Posterior vena cava (tissue), 2 donors: ENCODE data around the gene OBSCN. TPM values are rescaled to one million over a fixed set of nuclear protein-coding genes. Genes with fewer than 3 reads are reported as not detected.

ENCODE experiments used
- DNase-seq: peaks from one replicate; pipeline ENCODE4 v3.0.0-alpha.2; 2020; ENCODE audit warnings: low spot score
- intact Hi-C, 2 donors: fragments of 100-400 bp; cut with DNase I; formaldehyde crosslinking; loops; one replicate each; pipeline versions ENCODE4 v1.14.1 to v1.14.2; 2022 to 2023
- total RNA-seq, 2 donors: library from RNA; stranded (reverse); fragmentation: NEBNext Ultra II Directional; extraction: Animal tissue kit (Norgen Biotek cat#: 25700); gene quantifications; one replicate each; pipeline ENCODE4 v1.2.1, GENCODE V29; 2021
- donor health status: DM: yes; HTN: yes; CAD: no.
- donor health status: DM: yes; HTN: yes; CAD: no.

Gene OBSCN
- total RNA-seq, 2 donors from 2014 or later, result 3.5 to 6.3 TPM

DNA sequence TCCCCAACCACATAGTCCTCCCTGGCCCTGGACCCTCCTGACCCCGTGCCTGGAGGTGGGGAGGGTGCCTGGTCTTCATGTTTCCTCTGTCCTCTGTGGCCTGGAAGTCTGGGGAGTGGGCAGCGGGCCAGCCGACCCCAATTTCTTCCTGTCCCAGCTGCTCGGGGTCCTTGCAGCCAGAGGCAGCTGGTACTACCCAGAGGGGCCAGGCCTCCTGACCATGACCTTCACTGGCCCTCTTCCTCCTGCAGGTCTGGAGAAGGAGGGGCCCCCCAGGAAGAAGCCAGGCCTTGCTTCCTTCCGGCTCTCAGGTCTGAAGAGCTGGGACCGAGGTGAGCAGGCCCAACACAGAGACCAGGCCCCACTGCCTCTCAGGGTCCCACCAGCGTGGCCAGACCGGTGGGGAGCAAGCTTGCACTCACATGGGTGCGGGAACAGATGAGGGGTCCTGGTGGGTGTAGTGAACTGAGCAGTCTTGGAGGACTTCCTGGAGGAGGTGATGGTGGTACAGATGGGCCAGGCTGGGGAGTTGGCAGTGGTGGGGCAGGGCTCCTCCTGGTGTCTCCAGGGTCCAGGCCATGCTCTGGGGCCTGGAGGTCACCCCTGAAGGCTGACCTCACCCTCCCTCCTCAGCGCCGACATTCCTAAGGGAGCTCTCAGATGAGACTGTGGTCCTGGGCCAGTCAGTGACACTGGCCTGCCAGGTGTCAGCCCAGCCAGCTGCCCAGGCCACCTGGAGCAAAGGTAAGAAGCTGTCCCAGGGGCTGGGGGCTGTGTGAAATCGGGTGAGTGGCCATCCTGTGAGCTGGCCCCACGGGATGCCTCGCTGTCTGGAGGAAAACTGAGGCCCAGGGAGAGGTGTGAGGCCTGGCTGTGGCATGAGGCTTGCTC is 166.1 kb downstream of the OBSCN start:
- DNase-seq, result peak; percentile 79
- intact Hi-C loops, result no loop called here

DNA sequence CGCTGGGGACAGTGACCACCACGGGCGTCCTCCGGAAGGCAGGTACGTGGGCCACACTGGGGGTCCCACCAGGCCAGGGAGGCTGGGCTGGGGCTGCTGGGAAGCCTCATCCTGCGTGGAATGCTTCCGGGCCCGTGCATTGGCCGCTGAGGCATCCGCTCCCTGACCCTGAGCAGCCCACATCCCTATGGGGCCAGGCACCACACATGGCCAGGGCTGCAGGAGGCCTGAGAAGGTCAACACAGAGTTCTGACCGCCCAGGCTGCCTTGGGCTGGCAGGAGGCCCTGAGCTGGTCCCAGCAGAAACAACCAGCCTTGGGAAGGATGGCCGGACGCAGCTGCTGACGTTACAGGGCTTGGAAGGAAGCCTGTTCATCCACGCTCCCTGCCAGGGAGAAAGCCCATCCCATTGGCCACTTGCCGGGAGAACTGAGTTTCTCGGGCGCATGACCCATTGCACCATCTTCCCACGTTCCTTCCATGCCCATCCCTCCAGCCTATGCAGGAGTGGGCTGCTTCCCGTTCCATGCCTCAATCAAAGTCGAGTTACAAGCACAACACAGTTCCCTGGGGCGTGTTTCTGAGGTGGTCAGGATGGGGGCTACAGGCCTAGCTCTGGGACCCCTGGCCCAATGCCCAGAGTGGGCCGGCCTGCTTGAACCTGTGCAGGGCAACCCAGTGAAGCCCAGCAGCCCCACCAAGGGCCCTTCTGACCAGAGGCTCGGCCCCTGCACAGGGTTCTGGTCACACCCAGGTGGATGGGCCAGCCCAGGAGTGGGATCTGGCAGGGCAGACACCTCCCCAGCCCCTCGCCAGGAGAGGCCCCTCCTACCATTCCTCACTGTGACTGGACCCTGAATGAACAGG is 167.1 kb downstream of the OBSCN start:
- intact Hi-C loops, result no loop called here
- peak; percentile 96 for DNase-seq

DNA sequence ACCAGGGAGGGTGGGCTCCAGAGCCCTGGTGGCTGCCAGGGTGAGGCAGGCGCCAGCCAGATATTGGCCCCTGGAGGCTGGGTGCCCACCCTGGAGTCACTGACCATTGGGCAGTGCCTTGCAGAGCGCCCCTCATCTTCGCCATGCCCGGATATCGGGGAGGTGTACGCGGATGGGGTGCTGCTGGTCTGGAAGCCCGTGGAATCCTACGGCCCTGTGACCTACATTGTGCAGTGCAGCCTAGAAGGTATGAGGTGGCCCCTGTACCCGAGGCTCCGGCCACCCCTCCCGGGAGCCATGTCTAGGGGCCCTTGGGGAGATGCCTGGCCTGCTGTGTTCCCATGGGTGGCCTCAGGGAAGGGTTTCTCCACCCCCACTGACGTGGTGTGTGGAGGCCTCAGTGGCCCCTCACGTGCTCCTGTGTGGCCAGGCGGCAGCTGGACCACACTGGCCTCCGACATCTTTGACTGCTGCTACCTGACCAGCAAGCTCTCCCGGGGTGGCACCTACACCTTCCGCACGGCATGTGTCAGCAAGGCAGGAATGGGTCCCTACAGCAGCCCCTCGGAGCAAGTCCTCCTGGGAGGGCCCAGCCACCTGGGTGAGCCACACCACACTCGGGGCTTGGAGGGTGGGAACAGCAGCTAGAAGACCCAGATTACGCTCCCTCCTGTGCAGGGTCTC is 167.9 kb downstream of the OBSCN start:
- intact Hi-C loops, result no loop called here
- DNase-seq, result peak; percentile 78

DNA sequence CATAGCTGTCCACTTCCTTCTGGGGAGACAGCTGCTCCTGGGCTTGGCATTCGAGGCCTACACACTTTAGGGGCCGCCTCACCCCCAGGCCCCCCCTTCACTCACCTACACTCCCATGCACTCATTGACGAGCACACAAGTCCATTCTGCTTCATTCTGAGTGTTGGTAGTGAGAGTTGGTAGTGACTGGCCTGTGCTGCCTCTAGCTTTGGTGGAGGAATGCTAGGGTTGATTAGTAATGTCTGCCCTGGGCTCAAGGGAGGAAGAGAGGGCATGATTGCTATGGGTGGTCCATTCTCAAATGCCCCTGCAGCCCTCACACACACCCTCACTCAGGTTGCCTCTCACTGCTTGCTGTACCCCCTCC is 168.4 kb downstream of the OBSCN start:
- no peak for DNase-seq
- intact Hi-C loops, result no loop called here

DNA sequence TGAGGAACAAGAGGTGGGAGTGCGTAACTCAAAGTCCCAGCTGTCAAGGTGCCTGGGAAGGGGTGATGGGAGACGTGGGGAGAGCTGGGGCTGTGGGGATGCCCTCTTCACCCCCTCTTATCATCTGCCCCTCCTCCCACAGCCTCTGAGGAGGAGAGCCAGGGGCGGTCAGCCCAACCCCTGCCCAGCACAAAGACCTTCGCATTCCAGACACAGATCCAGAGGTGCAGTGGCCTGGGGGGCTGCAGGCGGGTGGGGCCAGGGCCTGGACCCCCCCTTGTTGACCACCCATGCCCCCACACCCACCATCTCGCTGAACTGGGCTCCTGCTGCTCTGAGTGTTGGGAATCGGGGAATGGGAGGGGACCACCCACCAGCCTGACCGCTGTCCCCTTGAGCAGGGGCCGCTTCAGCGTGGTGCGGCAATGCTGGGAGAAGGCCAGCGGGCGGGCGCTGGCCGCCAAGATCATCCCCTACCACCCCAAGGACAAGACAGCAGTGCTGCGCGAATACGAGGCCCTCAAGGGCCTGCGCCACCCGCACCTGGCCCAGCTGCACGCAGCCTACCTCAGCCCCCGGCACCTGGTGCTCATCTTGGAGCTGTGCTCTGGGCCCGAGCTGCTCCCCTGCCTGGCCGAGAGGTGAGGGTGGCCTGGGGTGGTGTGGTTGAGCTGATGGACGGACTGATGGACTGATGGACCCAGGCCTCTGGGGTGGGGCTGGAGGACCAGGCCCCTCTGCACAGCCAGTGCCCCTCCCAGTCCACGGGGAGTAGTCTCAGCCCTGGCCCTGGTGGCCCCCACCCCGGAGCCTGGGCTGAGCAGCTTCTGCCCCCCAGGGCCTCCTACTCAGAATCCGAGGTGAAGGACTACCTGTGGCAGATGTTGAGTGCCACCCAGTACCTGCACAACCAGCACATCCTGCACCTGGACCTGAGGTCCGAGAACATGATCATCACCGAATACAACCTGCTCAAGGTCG is 169.1 kb downstream of the OBSCN start:
- intact Hi-C loops, result no loop called here
- DNase-seq, result peak; percentile 69

DNA sequence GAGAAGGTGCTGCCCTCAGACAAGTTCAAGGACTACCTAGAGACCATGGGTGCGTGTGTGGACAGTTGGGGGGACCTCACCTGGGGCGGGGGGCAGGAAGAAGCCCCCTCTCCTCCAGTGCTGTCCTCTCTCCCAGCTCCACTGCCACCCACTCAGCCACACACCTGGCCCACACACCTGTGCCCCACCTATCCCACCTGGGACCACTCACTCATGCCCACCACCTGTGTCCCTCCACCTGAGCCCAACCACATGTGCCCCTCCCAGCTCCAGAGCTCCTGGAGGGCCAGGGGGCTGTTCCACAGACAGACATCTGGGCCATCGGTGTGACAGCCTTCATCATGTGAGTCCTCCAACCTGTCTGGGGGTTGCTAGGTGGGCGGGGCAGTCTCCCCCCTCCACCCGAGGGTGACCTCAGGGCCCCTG is 169.8 kb downstream of the OBSCN start:
- DNase-seq, result no peak
- intact Hi-C loops, result no loop called here

DNA sequence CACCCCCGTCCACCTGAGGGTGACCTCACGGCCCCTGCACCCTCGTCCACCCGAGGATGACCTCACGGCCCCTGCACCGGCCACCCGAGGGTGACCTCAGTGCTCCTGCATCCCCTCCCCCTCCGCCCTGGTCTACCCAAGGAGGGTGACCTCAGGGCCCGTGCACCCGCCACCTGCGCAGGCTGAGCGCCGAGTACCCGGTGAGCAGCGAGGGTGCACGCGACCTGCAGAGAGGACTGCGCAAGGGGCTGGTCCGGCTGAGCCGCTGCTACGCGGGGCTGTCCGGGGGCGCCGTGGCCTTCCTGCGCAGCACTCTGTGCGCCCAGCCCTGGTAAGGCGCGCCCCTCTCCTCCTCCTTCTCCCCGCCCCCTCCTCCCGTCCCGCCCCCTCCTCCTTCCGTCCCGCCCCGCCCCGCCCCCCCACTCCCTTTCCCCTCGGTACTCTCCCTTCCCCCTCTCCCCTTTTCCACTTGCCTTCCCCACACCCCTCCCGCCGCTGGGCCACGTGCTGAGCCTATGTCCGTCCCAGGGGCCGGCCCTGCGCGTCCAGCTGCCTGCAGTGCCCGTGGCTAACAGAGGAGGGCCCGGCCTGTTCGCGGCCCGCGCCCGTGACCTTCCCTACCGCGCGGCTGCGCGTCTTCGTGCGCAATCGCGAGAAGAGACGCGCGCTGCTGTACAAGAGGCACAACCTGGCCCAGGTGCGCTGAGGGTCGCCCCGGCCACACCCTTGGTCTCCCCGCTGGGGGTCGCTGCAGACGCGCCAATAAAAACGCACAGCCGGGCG is 170.4 kb downstream of the OBSCN start:
- intact Hi-C loops, result no loop called here
- DNase-seq, result peak; percentile 94

DNA sequence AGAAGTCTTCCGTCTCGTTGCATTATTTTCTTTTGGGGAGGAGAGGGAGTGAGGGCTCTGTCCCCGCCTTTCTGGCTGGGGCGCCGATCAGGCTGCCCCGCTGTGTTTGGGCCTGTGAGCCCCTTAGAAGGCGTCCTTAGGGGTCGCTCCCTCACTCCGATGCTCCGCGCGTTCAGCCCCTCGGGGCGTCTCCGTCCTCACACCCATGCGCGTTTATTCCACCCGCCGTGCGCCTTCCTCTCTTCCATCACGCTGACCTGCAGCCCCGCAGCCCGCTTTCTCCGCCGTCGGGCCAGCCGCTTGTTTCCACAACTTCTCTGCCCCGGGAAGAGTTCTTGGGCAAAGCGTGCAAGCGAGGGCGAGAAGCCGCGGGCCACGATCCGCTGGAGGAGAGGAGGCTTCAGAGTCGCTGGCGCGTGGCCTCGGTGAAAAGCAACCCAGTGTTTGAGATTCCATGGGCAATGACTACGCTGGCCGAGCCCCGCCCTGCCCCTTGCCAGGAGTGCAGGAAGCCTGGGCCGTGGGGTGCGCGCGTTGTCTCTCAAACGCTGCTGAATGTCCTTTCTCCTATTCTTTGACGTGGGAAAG is 171.1 kb downstream of the OBSCN start:
- intact Hi-C loops, result no loop called here

DNA sequence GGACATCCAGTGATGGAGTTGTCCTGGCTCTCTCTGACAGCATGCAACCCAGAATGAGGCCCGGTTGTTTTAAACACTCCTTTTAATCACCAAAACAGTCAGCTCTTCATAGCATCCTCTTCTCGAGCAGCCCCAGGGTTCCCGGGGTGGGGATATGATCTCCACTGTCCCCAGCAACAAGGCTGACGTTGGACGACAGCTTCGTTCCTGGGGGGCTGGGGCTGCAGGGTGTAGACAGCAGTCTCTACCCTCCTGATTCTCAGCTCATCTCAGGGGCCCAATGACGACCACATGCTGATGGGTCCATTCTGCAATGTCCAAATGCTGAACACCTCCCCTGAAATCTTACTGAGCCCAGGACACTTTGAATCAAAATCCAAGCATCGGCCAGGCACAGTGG is 171.8 kb downstream of the OBSCN start:
- intact Hi-C loops, result no loop called here
- peak; percentile 49 for DNase-seq

More for the DNA sequence above, 171.1 kb downstream of the OBSCN start:
- DNase-seq, result peak; percentile 81

DNA sequence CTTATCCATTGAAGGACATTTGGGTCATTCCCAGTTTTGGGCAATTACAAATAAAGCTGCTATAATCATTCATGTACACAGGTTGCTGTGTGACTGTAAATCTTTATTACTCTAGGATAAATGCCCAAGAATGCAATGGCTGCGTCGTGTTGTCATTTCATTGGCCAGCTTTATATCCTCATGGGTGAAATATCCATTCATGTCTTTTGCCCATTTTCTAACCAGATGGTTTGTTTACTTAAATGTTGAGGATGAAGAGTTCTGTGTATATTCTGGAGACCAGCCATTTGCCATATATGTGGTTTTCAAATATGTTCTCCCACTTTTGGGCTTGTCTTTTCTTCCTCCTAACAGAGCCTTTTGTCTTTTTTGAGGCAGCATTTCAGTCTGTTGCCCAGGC is 173.5 kb downstream of the OBSCN start:
- intact Hi-C loops, result no loop called here
- no peak for DNase-seq

DNA sequence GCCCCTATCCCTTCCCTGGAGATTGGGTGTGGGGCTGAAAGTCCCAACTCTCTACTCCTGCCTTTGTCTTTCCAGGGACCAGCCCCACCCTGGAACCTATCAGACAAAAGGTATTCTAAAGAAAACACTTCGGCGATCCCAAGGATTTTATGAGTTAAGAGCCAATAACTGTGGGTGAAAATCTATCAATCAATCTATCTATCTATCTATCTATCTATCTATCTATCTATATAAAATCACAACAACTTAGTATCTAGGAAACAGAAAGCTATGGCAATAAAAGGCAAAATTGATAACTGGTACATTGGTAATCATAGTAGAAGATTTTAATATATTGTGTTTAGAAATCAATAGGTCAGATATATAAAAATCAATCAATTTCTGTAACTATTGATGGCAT is 175.9 kb downstream of the OBSCN start:
- intact Hi-C loops, result no loop called here
- DNase-seq, result no peak

DNA sequence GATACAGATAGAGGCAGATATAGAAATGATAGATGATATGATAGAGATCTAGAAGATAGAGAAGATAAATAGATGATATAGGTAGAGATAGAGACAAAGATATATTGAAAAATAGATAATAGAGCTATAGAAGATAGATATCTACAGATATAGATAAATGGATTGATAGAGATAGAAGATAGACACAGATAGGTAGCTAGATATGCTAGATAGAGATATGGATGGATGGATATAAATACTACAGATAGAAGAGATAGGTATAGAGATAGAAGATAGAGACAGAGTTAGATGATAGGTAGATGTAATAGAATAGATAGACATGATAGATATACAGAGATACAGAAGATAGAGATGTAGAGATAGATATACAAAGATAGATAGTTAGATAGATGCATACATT is 177.4 kb downstream of the OBSCN start:
- intact Hi-C loops, result no loop called here
- no peak for DNase-seq

DNA sequence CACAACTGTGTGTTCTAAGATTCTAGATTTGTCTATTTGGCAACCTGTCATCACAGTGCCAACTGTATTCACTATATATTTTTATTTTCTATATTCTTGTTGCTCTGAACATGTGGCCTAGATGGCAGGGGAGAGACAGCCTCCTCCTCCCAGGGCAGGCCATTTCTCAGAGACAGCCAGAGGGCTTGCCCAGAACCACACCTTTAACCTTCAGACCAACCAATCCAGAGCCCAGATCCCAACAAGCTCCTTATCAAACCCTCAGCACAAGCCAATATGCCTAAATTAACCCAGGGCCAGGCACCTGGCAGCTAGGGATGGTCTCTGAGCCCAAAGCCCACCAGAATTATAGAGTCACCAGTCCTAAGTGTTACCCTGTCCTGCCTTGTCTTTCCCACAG is 179.5 kb downstream of the OBSCN start:
- intact Hi-C loops, result no loop called here
- DNase-seq, result peak; percentile 31

DNA sequence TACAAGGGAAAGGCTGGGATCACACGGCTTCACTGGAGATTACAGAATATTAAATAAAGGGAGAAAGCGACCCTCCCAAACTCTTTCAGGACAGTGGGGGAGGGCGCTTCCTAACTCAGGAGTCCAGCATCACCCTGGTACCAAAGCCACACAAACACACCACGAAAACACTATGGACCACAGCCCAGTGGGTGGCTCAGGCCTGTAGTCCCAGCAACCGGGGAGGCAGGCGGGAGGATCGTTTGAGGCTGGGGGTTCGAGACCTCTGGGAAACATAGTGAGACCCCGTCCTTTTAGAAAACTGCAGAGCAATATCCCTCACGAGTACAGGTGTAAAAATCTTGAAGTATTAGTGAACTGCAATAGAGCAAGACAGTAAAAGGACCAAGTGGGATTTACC is 182.8 kb downstream of the OBSCN start:
- DNase-seq, result peak; percentile 56
- intact Hi-C loops, result no loop called here

DNA sequence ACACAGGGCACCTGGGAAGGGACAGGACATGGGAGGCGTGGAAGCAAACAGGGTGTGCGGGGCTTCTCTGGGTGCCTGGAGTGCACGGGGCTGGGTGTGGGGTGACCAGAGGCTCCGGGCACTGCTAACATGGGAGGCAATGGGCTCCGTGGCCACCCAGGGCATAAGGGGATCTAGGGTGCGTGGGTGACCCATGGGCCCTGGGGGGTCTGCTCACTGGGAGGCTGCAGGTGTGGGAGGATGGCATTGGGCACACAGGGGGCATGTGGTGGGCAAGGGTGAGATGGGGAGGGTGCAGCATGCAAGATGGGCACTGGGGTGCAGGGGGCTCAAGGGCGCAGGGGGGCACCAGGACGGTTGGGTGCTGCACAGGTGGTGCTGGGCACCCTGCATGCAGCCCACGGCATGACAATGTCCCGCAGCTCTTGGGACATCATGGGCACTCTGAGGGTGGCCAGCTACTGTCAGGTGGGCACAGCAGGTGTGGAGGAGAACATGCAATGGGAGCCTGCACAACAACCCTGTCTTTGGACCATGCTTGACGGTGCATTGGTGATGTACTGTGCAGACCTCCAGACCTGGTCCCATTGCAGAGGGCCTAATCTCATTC is 183.7 kb downstream of the OBSCN start:
- intact Hi-C loops, result no loop called here
- DNase-seq, result peak; percentile 70

DNA sequence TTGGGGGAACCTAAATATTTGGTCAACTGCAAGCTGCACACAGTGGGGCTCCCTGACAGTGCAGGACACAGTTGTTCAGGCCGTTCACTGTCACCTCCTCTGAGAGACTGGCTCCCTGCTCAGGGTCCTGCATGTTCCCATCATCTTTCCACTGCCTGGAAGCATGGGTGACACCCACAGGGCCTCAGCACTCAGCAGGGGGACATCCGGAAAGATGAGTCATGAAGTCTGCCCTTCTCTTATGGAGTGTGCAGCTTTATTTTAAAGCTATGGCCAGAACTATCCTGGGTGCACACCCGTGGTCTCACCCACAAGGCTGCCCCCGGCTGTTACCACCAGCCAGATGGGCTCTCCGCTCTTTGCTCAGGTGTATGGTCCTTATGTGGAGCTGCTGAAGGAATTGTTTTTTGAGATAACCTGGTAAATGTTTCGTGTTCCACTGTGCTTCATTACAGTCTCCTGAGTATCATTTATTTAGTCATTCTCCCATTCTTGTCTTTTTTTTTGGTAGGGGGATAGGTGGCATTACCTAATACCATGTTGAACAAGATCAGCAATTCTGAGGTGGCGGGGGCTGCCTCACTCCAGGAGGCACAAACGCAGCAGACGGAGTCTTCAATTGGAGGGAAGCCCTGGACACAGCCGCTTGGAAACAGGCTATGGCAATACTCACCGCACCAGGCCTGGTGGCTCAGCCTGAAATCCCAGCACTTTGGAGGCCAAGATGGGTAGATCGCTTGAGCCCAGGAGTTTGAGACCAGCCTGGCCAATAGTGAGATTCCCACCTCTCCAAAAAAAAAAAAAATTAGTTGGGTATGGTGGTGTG is 184.5 kb downstream of the OBSCN start:
- intact Hi-C loops, result no loop called here
- peak; percentile 55 for DNase-seq
